H1 (cell line): ENCODE data around the gene NHERF2. TPM values are rescaled to one million over a fixed set of nuclear protein-coding genes. Genes with fewer than 3 reads are reported as not detected.

Experiments used
- CHD2 ChIP-seq: IDR thresholded peaks from 2 replicates; pipeline ENCODE4 v1.6.1; 2012; ENCODE audit warnings: low read length, improper control_type of control experiment
- HDAC2 ChIP-seq, 2 experiments: fragments of 300-600 bp in 1 of 2; sonication (generic) in 1 of 2; IDR thresholded peaks; 2 replicates each; pipeline ENCODE4 v1.6.1; 2011 to 2012; ENCODE audit warnings: low read depth in 2 of 2, low read length in 2 of 2, mild to moderate bottlenecking in 2 of 2, moderate library complexity in 2 of 2, borderline replicate concordance in 1 of 2, inconsistent platforms in 1 of 2
- polyA plus RNA-seq, 7 experiments: library from polyadenylated mRNA; depleted of rRNA in 3 of 7; stranded (reverse) in 5 of 7; unstranded in 2 of 7; fragments of >200 nt in 5 of 7; fragments of 200-250 nt in 2 of 7; gene quantifications; 1 replicate in 5 of 7; 2 replicates in 1 of 7; 4 replicates in 1 of 7; pipeline versions ENCODE4 v1.2.1 to v1.2.3, GENCODE V29; 2011 to 2013; ENCODE audit warnings: missing spikeins in 2 of 7, mixed read lengths in 2 of 7
- total RNA-seq: library from RNA; stranded (reverse); fragmentation: NEBNext Ultra II Directional; extraction: Animal tissue kit (Norgen Biotek cat#: 25700); gene quantifications from 2 replicates; pipeline ENCODE4 v1.2.1, GENCODE V29; 2021

The NHERF2 gene
- total and polyA plus RNA-seq, 2 of the 8 experiments (the other 6 are each of a cell fraction or from before 2014, with no cell fraction given), result 13.9 to 19.3 TPM

DNA sequence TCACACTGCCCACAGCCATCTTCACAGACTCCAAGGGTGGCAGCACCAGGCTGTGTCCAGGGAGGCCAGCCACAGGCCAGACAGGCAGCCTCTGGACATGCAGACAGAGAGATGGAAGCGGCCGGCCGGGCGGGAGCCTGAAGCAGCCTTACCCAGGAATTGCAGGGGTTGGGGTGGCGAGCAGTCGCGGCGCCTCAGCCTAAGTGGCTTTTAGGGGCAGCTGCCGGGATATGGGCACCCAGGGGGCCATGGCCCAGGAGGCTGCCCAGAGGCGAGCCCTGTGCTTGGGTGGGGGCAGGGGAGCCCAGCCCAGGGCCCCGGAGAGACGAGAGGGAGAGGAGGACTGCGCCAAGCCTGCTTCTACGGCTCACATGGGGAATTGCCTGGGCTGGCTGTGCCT is 1.5 kb upstream of the NHERF2 start (continued):
- TF ChIP-seq HDAC2 (IDR thresholded peaks at IDR 0.05; ENCODE audit: borderline replicate concordance in 1 of 2, low read depth in 2 of 2, low read length in 2 of 2) (no peak), CHD2 (no peak)
